PFSK-1 (cell line): ENCODE results near the gene CCDC47.

Experiments used
- POLR2AphosphoS5 ChIP-seq: IDR thresholded peaks from 2 replicates; pipeline ENCODE4 v1.6.1; 2012; ENCODE audit warnings: low read depth, mild to moderate bottlenecking, control low read depth, low read length, moderate library complexity
- TAF1 ChIP-seq: IDR thresholded peaks from 2 replicates; pipeline ENCODE4 v1.6.1; 2012; ENCODE audit warnings: low read length, control low read depth, borderline replicate concordance; ENCODE audit not compliant: insufficient read depth
- TF ChIP-seq, protein P1 (sequence below), 2 experiments: IDR thresholded peaks; 2 replicates each; pipeline versions ENCODE4 v1.6.1 to v1.8.0; 2011 to 2012; ENCODE audit warnings: low read depth in 2 of 2, low read length in 2 of 2, control low read depth in 1 of 2, inconsistent platforms in 1 of 2, mild to moderate bottlenecking in 1 of 2, moderate library complexity in 1 of 2; ENCODE audit not compliant: insufficient read depth in 1 of 2

DNA sequence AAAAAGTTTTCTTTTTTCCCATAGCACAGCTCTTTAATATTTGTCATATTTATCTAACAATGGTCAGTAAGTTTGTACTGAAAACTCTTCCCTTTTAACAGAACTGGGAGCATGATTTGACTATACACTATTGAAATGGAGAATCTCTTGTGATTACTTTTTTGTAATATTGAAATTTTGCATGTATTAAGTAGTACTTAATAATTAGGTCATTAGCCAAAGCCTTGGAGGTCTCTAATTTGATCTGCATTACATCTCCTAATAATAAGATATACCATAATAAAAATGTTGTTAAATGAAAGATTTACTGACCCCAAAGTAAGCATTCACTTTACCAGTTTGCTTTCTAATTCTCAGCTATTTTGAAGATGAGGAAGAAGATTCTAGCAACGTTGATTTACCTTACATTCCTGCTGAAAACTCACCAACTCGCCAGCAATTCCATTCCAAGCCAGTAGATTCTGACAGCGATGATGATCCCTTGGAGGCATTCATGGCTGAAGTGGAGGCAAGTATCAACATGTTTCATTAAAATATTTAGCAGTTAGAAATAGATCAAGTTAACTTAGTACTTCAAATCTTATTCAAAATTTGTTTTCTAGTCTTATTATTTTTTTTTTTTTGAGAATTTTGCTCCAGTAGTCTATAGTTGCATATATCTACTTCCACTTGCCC lies 18.8 kb upstream of the CCDC47 start:
- no peak for TF ChIP-seq POLR2AphosphoS5
- TF ChIP-seq, protein P1, sequence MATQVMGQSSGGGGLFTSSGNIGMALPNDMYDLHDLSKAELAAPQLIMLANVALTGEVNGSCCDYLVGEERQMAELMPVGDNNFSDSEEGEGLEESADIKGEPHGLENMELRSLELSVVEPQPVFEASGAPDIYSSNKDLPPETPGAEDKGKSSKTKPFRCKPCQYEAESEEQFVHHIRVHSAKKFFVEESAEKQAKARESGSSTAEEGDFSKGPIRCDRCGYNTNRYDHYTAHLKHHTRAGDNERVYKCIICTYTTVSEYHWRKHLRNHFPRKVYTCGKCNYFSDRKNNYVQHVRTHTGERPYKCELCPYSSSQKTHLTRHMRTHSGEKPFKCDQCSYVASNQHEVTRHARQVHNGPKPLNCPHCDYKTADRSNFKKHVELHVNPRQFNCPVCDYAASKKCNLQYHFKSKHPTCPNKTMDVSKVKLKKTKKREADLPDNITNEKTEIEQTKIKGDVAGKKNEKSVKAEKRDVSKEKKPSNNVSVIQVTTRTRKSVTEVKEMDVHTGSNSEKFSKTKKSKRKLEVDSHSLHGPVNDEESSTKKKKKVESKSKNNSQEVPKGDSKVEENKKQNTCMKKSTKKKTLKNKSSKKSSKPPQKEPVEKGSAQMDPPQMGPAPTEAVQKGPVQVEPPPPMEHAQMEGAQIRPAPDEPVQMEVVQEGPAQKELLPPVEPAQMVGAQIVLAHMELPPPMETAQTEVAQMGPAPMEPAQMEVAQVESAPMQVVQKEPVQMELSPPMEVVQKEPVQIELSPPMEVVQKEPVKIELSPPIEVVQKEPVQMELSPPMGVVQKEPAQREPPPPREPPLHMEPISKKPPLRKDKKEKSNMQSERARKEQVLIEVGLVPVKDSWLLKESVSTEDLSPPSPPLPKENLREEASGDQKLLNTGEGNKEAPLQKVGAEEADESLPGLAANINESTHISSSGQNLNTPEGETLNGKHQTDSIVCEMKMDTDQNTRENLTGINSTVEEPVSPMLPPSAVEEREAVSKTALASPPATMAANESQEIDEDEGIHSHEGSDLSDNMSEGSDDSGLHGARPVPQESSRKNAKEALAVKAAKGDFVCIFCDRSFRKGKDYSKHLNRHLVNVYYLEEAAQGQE (IDR thresholded peaks at IDR 0.05; ENCODE audit: insufficient read depth in 1 of 2, low read depth in 2 of 2, low read length in 2 of 2): no peak
- no peak for TF ChIP-seq TAF1
